Endothelial cell of umbilical vein (primary cell): ENCODE data around the gene OR10D3. TPM values are rescaled to one million over a fixed set of nuclear protein-coding genes. Genes with fewer than 3 reads are reported as not detected.

Source experiments
- BruUV-seq: library from RNA; stranded (reverse); fragments of 400-500 nt; replicated peaks from 2 replicates; lab custom pipeline; 2021; lab: Mats Ljungman, UMichigan
- CTCF ChIA-PET: fragments of 300-600, 350-600 bp; sonication (Branson Sonifier 250); formaldehyde crosslinking; loops from one replicate; lab custom pipeline; 2021; ENCODE audit warnings: antibody characterized with exemption, inconsistent platforms; lab: Charles Lee
- POLR2A ChIA-PET: fragments of 300-600, 350-600 bp; sonication (Branson Sonifier 250); formaldehyde crosslinking; loops from one replicate; lab custom pipeline; 2021; ENCODE audit warnings: antibody characterized with exemption, inconsistent platforms; lab: Charles Lee
- DNase-seq: peaks from one replicate; pipeline ENCODE4 v3.0.0-alpha.2; 2011; ENCODE audit warnings: low read depth, low spot score
- FAIRE-seq: peaks from 2 replicates; lab custom pipeline; 2011; peaks lifted over from hg19 to GRCh38; lab: Jason Lieb, UNC
- H2AFZ ChIP-seq: 2 replicates; pipeline ENCODE4 v1.6.0; 2012; ENCODE audit warnings: low read depth, low read length, control low read depth, inconsistent platforms
- H3K27ac ChIP-seq: 2 replicates; pipeline ENCODE4 v1.5.1; 2011; ENCODE audit warnings: low read depth, mild to moderate bottlenecking, control low read depth, low read length, moderate library complexity; ENCODE audit not compliant: insufficient read depth
- H3K27me3 ChIP-seq, 2 experiments: 2 replicates each; pipeline versions ENCODE4 v1.6.0 to v1.6.1; 2011; ENCODE audit warnings: low read length in 2 of 2, mixed read lengths in 1 of 2; ENCODE audit not compliant: control insufficient read depth in 2 of 2, insufficient read depth in 2 of 2
- H3K36me3 ChIP-seq, 2 experiments: 2 replicates in 1 of 2; 3 replicates in 1 of 2; pipeline ENCODE4 v1.5.1; 2011; ENCODE audit warnings: low read length in 2 of 2, mild to moderate bottlenecking in 1 of 2, moderate library complexity in 1 of 2; ENCODE audit not compliant: control insufficient read depth in 2 of 2, insufficient read depth in 2 of 2; ENCODE audit errors: extremely low read depth in 1 of 2
- H3K4me1 ChIP-seq: 3 replicates; pipeline ENCODE4 v1.5.1; 2011; ENCODE audit warnings: mild to moderate bottlenecking, low read length; ENCODE audit not compliant: control insufficient read depth, insufficient read depth; ENCODE audit errors: extremely low read depth
- H3K4me2 ChIP-seq: 2 replicates; pipeline ENCODE4 v1.6.1; 2011; ENCODE audit warnings: low read length, control low read depth, mixed read lengths; ENCODE audit not compliant: insufficient read depth
- H3K4me3 ChIP-seq, 3 experiments: fragments of 200-600 bp in 1 of 3; sonication (generic), shearing (Covaris generic) in 1 of 3; replicated peaks in 1 of 3; 2 replicates each; pipeline ENCODE4 v1.5.1; 2011 to 2016; ENCODE audit warnings: control low read depth in 3 of 3, low read length in 3 of 3, mild to moderate bottlenecking in 2 of 3, inconsistent platforms in 1 of 3, low read depth in 1 of 3, moderate library complexity in 1 of 3; ENCODE audit not compliant: insufficient read depth in 1 of 3
- H3K79me2 ChIP-seq: 2 replicates; pipeline ENCODE4 v1.6.0; 2012; ENCODE audit warnings: low read length, inconsistent platforms; ENCODE audit not compliant: control insufficient read depth, insufficient read depth
- H3K9ac ChIP-seq: replicated peaks from 2 replicates; pipeline ENCODE3; 2011; ENCODE audit warnings: low read length, control low read depth; ENCODE audit not compliant: insufficient read depth; ENCODE audit errors: extremely low read depth
- H3K9me1 ChIP-seq: replicated peaks from 3 replicates; pipeline ENCODE4 v1.6.0; 2011; ENCODE audit warnings: mild to moderate bottlenecking, low read length; ENCODE audit not compliant: control insufficient read depth, insufficient read depth; ENCODE audit errors: extremely low read depth
- H3K9me3 ChIP-seq: replicated peaks from 2 replicates; pipeline ENCODE4 v1.5.1; 2012; ENCODE audit warnings: low read length, inconsistent platforms; ENCODE audit not compliant: control insufficient read depth, insufficient read depth
- H4K20me1 ChIP-seq: replicated peaks from 2 replicates; pipeline ENCODE3; 2011; ENCODE audit warnings: mild to moderate bottlenecking, low read length; ENCODE audit not compliant: control insufficient read depth, insufficient read depth; ENCODE audit errors: extremely low read depth
- EZH2 ChIP-seq: IDR thresholded peaks from 2 replicates; pipeline ENCODE4 v1.6.1; 2012; ENCODE audit warnings: borderline replicate concordance, low read depth, mild to moderate bottlenecking, moderate library complexity, low read length, inconsistent platforms; ENCODE audit not compliant: severe bottlenecking
- FOS ChIP-seq: IDR thresholded peaks from 2 replicates; pipeline ENCODE4 v1.6.1; 2011; ENCODE audit warnings: mild to moderate bottlenecking, low read length, moderate library complexity, borderline replicate concordance; ENCODE audit not compliant: insufficient read depth
- GATA2 ChIP-seq: IDR thresholded peaks from 2 replicates; pipeline ENCODE4 v1.7.0; 2011; ENCODE audit warnings: low read depth, mild to moderate bottlenecking, moderate library complexity, mixed read lengths, low read length; ENCODE audit not compliant: insufficient read length, insufficient read depth
- JUN ChIP-seq: IDR thresholded peaks from 2 replicates; pipeline ENCODE4 v1.6.1; 2011; ENCODE audit warnings: borderline replicate concordance, low read depth; ENCODE audit not compliant: insufficient read length, insufficient read depth
- MYC ChIP-seq: IDR thresholded peaks from one replicate; pipeline ENCODE4 v1.6.1; 2011; ENCODE audit warnings: mild to moderate bottlenecking, low read depth, low read length
- POLR2A ChIP-seq: IDR thresholded peaks from 2 replicates; pipeline ENCODE4 v1.6.1; 2012; ENCODE audit warnings: low read depth, mild to moderate bottlenecking, control low read depth, low read length
- POLR2AphosphoS5 ChIP-seq: IDR thresholded peaks from 2 replicates; pipeline ENCODE4 v1.6.1; 2012; ENCODE audit warnings: low read depth, mild to moderate bottlenecking, control low read depth, low read length, moderate library complexity; ENCODE audit not compliant: insufficient read depth
- dilution Hi-C: fragments of 300-500 bp; cut with MboI; formaldehyde crosslinking; loops from one replicate; pipeline ENCODE4 v1.15.0; 2019; ENCODE audit warnings: low sequenced_read_pairs; ENCODE audit not compliant: extremely low pct_ligation_motif_present
- intact Hi-C: fragments of 100-400 bp; cut with micrococcal nuclease; formaldehyde crosslinking; loops from one replicate; pipeline ENCODE4 v1.10.0; 2022
- polyA plus RNA-seq, 4 experiments: library from polyadenylated mRNA; depleted of rRNA in 3 of 4; stranded (reverse) in 3 of 4; unstranded in 1 of 4; fragments of >200 nt; gene quantifications; 2 replicates each; pipeline versions ENCODE4 v1.2.1 to v1.2.3, GENCODE V29; 2011 to 2012; ENCODE audit warnings: missing spikeins in 1 of 4
- total RNA-seq: library from RNA; stranded (reverse); gene quantifications from 2 replicates; pipeline ENCODE4 v1.2.3, GENCODE V29; 2021
- TF ChIP-seq, protein P1 (sequence below), 2 donors: IDR thresholded peaks; 1 replicate in 1 of 2; 2 replicates in 1 of 2; pipeline ENCODE4 v1.5.1; 2011; ENCODE audit warnings: low read length in 2 of 2, mild to moderate bottlenecking in 2 of 2, moderate library complexity in 2 of 2, control low read depth in 1 of 2, inconsistent platforms in 1 of 2, low read depth in 1 of 2; ENCODE audit not compliant: insufficient read depth in 1 of 2; ENCODE audit errors: extremely low read depth in 1 of 2
- TF ChIP-seq, protein P2 (sequence below): IDR thresholded peaks from 2 replicates; pipeline ENCODE4 v1.6.1; 2011; ENCODE audit not compliant: insufficient read depth, insufficient read length

Gene OR10D3
- total and polyA plus RNA-seq, 2 donors (not counting 3 experiments of a cell fraction or from before 2014, with no cell fraction given), result not detected

DNA sequence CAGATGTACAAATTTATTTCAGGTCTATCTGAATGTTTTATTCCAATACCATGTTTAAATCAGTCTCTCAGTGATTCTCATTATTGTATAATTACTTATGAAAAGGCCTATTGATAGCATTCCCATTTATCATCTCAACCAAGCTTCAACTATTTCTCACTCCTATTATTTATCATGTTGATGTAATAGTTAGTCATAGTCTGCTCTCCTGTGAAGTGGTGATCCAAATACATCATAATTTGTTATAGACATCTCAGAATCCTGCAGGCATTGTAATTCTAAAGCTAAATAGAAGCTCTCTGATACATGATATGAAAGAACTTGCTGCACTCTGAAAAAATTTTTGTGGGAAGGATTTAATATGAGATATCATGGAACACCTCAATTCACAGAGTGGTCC is 36.0 kb downstream of the OR10D3 start:
- TF ChIP-seq POLR2AphosphoS5 (no peak), GATA2 (no peak), POLR2A (no peak), JUN (no peak), FOS (no peak), MYC (no peak), EZH2 (no peak)
- TF ChIP-seq, protein P1, sequence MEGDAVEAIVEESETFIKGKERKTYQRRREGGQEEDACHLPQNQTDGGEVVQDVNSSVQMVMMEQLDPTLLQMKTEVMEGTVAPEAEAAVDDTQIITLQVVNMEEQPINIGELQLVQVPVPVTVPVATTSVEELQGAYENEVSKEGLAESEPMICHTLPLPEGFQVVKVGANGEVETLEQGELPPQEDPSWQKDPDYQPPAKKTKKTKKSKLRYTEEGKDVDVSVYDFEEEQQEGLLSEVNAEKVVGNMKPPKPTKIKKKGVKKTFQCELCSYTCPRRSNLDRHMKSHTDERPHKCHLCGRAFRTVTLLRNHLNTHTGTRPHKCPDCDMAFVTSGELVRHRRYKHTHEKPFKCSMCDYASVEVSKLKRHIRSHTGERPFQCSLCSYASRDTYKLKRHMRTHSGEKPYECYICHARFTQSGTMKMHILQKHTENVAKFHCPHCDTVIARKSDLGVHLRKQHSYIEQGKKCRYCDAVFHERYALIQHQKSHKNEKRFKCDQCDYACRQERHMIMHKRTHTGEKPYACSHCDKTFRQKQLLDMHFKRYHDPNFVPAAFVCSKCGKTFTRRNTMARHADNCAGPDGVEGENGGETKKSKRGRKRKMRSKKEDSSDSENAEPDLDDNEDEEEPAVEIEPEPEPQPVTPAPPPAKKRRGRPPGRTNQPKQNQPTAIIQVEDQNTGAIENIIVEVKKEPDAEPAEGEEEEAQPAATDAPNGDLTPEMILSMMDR (IDR thresholded peaks at IDR 0.05; ENCODE audit: extremely low read depth in 1 of 2, insufficient read depth in 1 of 2, low read depth in 1 of 2, low read length in 2 of 2), result no peak
- TF ChIP-seq, protein P2, sequence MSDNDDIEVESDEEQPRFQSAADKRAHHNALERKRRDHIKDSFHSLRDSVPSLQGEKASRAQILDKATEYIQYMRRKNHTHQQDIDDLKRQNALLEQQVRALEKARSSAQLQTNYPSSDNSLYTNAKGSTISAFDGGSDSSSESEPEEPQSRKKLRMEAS, result no peak
- H3K4me3 ChIP-seq, result no peak overlapping the region
- CTCF ChIA-PET, result interaction anchor here (2.2 to 2.3 kb wide), 2 partner anchors 12 to 24 kb away, joined by 5 read pairs; no protein-coding TSS in a partner anchor
- DNase-seq (no peak), FAIRE-seq (no peak)
- intact Hi-C loops, result no loop called here
- H3K4me2 ChIP-seq, result no peak overlapping the region
- H3K36me3 ChIP-seq, result no peaks in the 10 kb centered on the region
- H2AFZ ChIP-seq, result no peak overlapping the region
- no peaks in the 10 kb centered on the region for H3K9me3 ChIP-seq
- H3K4me1 ChIP-seq, result no peaks in the 10 kb centered on the region
- no TSS peak for BruUV-seq
- POLR2A ChIA-PET, result no interaction called here
- no peaks in the 10 kb centered on the region for H4K20me1 ChIP-seq
- H3K9ac ChIP-seq, result no peak overlapping the region
- H3K9me1 ChIP-seq, result no peaks in the 10 kb centered on the region
- no peaks in the 10 kb centered on the region for H3K27me3 ChIP-seq
- dilution Hi-C loops, result no loop called here
- H3K79me2 ChIP-seq, result no peaks in the 10 kb centered on the region
- no peak overlapping the region for H3K27ac ChIP-seq
